HEK293 (cell line): ENCODE data around the gene SLC25A19.

Experiments
- BCL6B ChIP-seq: fragments of 450-650 bp; formaldehyde crosslinking; IDR thresholded peaks from 2 replicates; pipeline ENCODE4 v1.5.1; 2017; ENCODE audit warnings: missing biosample characterization, missing genetic modification characterization
- GLIS2 ChIP-seq: fragments of 450-650 bp; formaldehyde crosslinking; IDR thresholded peaks from 2 replicates; pipeline ENCODE4 v1.5.1; 2016; ENCODE audit warnings: missing biosample characterization, missing genetic modification characterization
- KLF7 ChIP-seq: fragments of 450-650 bp; formaldehyde crosslinking; IDR thresholded peaks from 2 replicates; pipeline ENCODE4 v1.5.1; 2016; ENCODE audit warnings: missing biosample characterization, missing genetic modification characterization, borderline replicate concordance
- SP2 ChIP-seq: fragments of 450-650 bp; formaldehyde crosslinking; IDR thresholded peaks from 2 replicates; pipeline ENCODE4 v1.5.1; 2016; ENCODE audit warnings: missing biosample characterization, missing genetic modification characterization
- SP3 ChIP-seq: fragments of 450-650 bp; formaldehyde crosslinking; IDR thresholded peaks from 2 replicates; pipeline ENCODE4 v1.5.1; 2016; ENCODE audit warnings: missing biosample characterization, missing genetic modification characterization
- WT1 ChIP-seq: fragments of 450-650 bp; formaldehyde crosslinking; IDR thresholded peaks from 2 replicates; pipeline ENCODE4 v1.5.1; 2016; ENCODE audit warnings: missing biosample characterization, missing genetic modification characterization
- ZBTB17 ChIP-seq: fragments of 450-650 bp; formaldehyde crosslinking; IDR thresholded peaks from 2 replicates; pipeline ENCODE4 v1.5.1; 2016; ENCODE audit warnings: missing biosample characterization, missing genetic modification characterization
- ZBTB6 ChIP-seq: fragments of 450-650 bp; formaldehyde crosslinking; IDR thresholded peaks from 2 replicates; pipeline ENCODE4 v1.5.1; 2017; ENCODE audit warnings: missing biosample characterization, missing genetic modification characterization
- ZEB2 ChIP-seq: fragments of 450-650 bp; formaldehyde crosslinking; IDR thresholded peaks from 2 replicates; pipeline ENCODE4 v1.5.1; 2016; ENCODE audit warnings: missing biosample characterization, missing genetic modification characterization
- ZFP3 ChIP-seq: fragments of 450-650 bp; formaldehyde crosslinking; IDR thresholded peaks from 2 replicates; pipeline ENCODE4 v1.5.1; 2016; ENCODE audit warnings: low read depth, missing biosample characterization, missing genetic modification characterization
- ZIC2 ChIP-seq: fragments of 450-650 bp; formaldehyde crosslinking; IDR thresholded peaks from 2 replicates; pipeline ENCODE4 v1.5.1; 2016; ENCODE audit warnings: missing biosample characterization, missing genetic modification characterization
- ZNF10 ChIP-seq: fragments of 450-650 bp; formaldehyde crosslinking; IDR thresholded peaks from 2 replicates; pipeline ENCODE4 v1.5.1; 2017; ENCODE audit warnings: missing biosample characterization, missing genetic modification characterization
- ZNF148 ChIP-seq: fragments of 450-650 bp; formaldehyde crosslinking; IDR thresholded peaks from 2 replicates; pipeline ENCODE4 v1.5.0; 2017; ENCODE audit warnings: missing biosample characterization, missing genetic modification characterization, borderline replicate concordance
- ZNF24 ChIP-seq: fragments of 450-650 bp; formaldehyde crosslinking; IDR thresholded peaks from 2 replicates; pipeline ENCODE4 v1.5.1; 2016; ENCODE audit warnings: missing biosample characterization, missing genetic modification characterization
- ZNF292 ChIP-seq: fragments of 450-650 bp; formaldehyde crosslinking; IDR thresholded peaks from 2 replicates; pipeline ENCODE4 v1.5.1; 2016; ENCODE audit warnings: low read depth, missing biosample characterization, missing genetic modification characterization, borderline replicate concordance
- ZNF335 ChIP-seq: fragments of 450-650 bp; formaldehyde crosslinking; conservative IDR thresholded peaks from 2 replicates; pipeline ENCODE4 v1.5.1; 2016; ENCODE audit warnings: missing biosample characterization, missing genetic modification characterization
- ZNF391 ChIP-seq: fragments of 450-650 bp; formaldehyde crosslinking; IDR thresholded peaks from 2 replicates; pipeline ENCODE4 v1.5.1; 2016; ENCODE audit warnings: low read depth, missing biosample characterization, missing genetic modification characterization, borderline replicate concordance
- ZNF423 ChIP-seq: fragments of 450-650 bp; formaldehyde crosslinking; IDR thresholded peaks from 2 replicates; pipeline ENCODE4 v1.5.1; 2016; ENCODE audit warnings: missing biosample characterization, missing genetic modification characterization
- ZNF510 ChIP-seq: fragments of 450-650 bp; formaldehyde crosslinking; IDR thresholded peaks from 2 replicates; pipeline ENCODE4 v1.5.1; 2018; ENCODE audit warnings: mild to moderate bottlenecking, missing genetic modification characterization, missing biosample characterization; ENCODE audit not compliant: insufficient replicate concordance
- ZNF596 ChIP-seq: fragments of 450-650 bp; IDR thresholded peaks from 2 replicates; pipeline ENCODE4 v1.5.0; 2018; ENCODE audit warnings: missing biosample characterization, mild to moderate bottlenecking, missing genetic modification characterization, moderate library complexity
- ZNF776 ChIP-seq: fragments of 450-650 bp; formaldehyde crosslinking; IDR thresholded peaks from 2 replicates; pipeline ENCODE4 v1.5.0; 2017; ENCODE audit warnings: missing biosample characterization, missing genetic modification characterization, borderline replicate concordance
- TF ChIP-seq, protein P1 (sequence below): fragments of 450-650 bp; formaldehyde crosslinking; IDR thresholded peaks from 2 replicates; pipeline ENCODE4 v1.5.1; 2016; ENCODE audit warnings: missing biosample characterization, missing genetic modification characterization
- TF ChIP-seq, protein P2 (sequence below): fragments of 450-650 bp; formaldehyde crosslinking; IDR thresholded peaks from 2 replicates; pipeline ENCODE4 v1.5.1; 2016; ENCODE audit warnings: missing biosample characterization, missing genetic modification characterization
- TF ChIP-seq, protein P3 (sequence below): fragments of 450-650 bp; formaldehyde crosslinking; IDR thresholded peaks from 2 replicates; pipeline ENCODE4 v1.5.1; 2016; ENCODE audit warnings: missing biosample characterization, missing genetic modification characterization
- TF ChIP-seq, protein P4 (sequence below): fragments of 450-650 bp; formaldehyde crosslinking; IDR thresholded peaks from 2 replicates; pipeline ENCODE4 v1.5.1; 2016; ENCODE audit warnings: missing biosample characterization, missing genetic modification characterization

The SLC25A19 gene

DNA sequence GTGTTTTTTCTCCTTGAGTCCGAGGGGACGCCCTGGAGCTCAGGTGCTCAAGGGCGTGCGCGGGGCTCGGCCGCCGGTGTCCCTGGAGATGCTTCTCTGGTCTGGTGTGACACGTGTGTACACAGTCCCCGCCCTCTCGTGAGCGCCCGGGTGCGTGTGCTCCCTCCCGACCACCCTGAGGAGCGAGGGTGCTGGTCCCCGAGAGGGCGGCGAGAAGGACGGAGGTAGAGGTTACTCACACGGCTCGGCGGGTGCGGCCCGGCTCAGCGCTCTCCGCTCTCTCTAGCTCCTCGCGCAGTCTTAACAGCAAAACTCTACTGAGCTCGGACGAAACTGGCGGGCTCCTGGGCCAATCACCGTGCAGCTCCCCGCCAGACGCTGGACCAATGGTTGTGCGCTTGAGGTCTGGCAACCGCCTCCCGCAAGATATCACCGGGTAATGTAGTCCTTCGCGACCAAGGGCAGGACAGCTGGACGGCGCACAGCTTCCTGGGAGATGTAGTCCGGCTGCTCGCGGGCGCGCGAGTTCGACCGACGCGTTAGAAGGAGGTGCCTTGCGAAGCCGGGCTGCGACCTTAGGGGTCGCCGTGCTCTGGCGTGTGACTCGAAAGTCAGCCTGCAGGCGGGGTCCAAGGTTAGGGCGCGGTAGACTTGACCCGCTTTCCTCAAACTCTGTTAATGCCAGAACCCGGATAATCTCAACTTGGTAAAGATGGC is at the start of gene SLC25A19 (continued):
- TF ChIP-seq ZNF292 (tag by site-specific recombination) (no peak), ZFP3 (tag by site-specific recombination) (no peak), ZBTB6 (peak; percentile 77; the same call in 1 of the 2 replicates), ZNF596 (tag by site-specific recombination) (peak; percentile 71), ZNF391 (tag by site-specific recombination) (peak; percentile 63; the same call in 1 of the 2 replicates), ZIC2 (tag by site-specific recombination) (no peak; the same call in none of the 2 replicates), ZBTB17 (peak; percentile 96), BCL6B (tag by site-specific recombination) (no peak), ZNF148 (tag by site-specific recombination) (no peak), GLIS2 (tag by site-specific recombination) (no peak), SP3 (peak; percentile 93), ZNF335 (tag by site-specific recombination) (peak; percentile 84), ZEB2 (tag by site-specific recombination) (peak; percentile 74; the same call in 1 of the 2 replicates), ZNF24 (peak; percentile 57), KLF7 (tag by site-specific recombination) (no peak), ZNF510 (tag by site-specific recombination) (no peak), ZNF776 (tag by site-specific recombination) (no peak), WT1 (peak; percentile 34; the same call in 1 of the 2 replicates), ZNF10 (no peak), ZNF423 (tag by site-specific recombination) (peak; percentile 80), SP2 (peak; percentile 92)
- TF ChIP-seq, protein P1, sequence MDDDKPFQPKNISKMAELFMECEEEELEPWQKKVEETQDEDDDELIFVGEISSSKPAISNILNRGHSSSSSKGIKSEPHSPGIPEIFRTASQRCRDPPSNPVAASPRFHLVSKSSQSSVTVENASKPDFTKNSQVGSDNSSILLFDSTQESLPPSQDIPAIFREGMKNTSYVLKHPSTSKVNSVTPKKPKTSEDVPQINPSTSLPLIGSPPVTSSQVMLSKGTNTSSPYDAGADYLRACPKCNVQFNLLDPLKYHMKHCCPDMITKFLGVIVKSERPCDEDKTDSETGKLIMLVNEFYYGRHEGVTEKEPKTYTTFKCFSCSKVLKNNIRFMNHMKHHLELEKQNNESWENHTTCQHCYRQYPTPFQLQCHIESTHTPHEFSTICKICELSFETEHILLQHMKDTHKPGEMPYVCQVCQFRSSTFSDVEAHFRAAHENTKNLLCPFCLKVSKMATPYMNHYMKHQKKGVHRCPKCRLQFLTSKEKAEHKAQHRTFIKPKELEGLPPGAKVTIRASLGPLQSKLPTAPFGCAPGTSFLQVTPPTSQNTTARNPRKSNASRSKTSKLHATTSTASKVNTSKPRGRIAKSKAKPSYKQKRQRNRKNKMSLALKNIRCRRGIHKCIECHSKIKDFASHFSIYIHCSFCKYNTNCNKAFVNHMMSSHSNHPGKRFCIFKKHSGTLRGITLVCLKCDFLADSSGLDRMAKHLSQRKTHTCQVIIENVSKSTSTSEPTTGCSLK: no peak
- TF ChIP-seq, protein P2, sequence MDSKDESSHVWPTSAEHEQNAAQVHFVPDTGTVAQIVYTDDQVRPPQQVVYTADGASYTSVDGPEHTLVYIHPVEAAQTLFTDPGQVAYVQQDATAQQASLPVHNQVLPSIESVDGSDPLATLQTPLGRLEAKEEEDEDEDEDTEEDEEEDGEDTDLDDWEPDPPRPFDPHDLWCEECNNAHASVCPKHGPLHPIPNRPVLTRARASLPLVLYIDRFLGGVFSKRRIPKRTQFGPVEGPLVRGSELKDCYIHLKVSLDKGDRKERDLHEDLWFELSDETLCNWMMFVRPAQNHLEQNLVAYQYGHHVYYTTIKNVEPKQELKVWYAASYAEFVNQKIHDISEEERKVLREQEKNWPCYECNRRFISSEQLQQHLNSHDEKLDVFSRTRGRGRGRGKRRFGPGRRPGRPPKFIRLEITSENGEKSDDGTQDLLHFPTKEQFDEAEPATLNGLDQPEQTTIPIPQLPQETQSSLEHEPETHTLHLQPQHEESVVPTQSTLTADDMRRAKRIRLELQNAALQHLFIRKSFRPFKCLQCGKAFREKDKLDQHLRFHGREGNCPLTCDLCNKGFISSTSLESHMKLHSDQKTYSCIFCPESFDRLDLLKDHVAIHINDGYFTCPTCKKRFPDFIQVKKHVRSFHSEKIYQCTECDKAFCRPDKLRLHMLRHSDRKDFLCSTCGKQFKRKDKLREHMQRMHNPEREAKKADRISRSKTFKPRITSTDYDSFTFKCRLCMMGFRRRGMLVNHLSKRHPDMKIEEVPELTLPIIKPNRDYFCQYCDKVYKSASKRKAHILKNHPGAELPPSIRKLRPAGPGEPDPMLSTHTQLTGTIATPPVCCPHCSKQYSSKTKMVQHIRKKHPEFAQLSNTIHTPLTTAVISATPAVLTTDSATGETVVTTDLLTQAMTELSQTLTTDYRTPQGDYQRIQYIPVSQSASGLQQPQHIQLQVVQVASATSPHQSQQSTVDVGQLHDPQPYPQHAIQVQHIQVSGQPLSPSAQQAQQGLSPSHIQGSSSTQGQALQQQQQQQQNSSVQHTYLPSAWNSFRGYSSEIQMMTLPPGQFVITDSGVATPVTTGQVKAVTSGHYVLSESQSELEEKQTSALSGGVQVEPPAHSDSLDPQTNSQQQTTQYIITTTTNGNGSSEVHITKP (tag by site-specific recombination): peak; percentile 95
- TF ChIP-seq, protein P3, sequence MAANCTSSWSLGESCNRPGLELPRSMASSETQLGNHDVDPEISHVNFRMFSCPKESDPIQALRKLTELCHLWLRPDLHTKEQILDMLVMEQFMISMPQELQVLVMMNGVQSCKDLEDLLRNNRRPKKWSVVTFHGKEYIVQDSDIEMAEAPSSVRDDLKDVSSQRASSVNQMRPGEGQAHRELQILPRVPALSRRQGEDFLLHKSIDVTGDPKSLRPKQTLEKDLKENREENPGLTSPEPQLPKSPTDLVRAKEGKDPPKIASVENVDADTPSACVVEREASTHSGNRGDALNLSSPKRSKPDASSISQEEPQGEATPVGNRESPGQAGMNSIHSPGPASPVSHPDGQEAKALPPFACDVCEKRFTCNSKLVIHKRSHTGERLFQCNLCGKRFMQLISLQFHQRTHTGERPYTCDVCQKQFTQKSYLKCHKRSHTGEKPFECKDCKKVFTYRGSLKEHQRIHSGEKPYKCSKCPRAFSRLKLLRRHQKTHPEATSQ (tag by site-specific recombination): 0 out of 2 replicates have a peak, but pooled peaks have one; percentile 28
- TF ChIP-seq, protein P4, sequence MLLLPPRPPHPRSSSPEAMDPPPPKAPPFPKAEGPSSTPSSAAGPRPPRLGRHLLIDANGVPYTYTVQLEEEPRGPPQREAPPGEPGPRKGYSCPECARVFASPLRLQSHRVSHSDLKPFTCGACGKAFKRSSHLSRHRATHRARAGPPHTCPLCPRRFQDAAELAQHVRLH: 0 out of 2 replicates have a peak, but pooled peaks have one; percentile 70
